SK-N-SH treated with all-trans-retinoic acid at 6 μM for 48 hours (cell line): ENCODE data around the gene ETV1.

ENCODE experiments used
- BACH2 ChIP-seq: fragments of 250-450 bp; sonication (Bioruptor Pico); IDR thresholded peaks from 2 replicates; pipeline ENCODE4 v1.9.0; 2021; ENCODE audit warnings: mild to moderate bottlenecking, borderline replicate concordance
- CSRNP3 ChIP-seq: fragments of 250-450 bp; sonication (Bioruptor Pico); IDR thresholded peaks from 2 replicates; pipeline ENCODE4 v1.5.1; 2021; ENCODE audit warnings: mild to moderate bottlenecking, moderate library complexity
- ESRRG ChIP-seq: fragments of 250-450 bp; sonication (Bioruptor Pico); IDR thresholded peaks from 2 replicates; pipeline ENCODE4 v1.6.1; 2021; ENCODE audit warnings: mild to moderate bottlenecking
- GLIS3 ChIP-seq: fragments of 250-450 bp; sonication (Bioruptor Pico); IDR thresholded peaks from 2 replicates; pipeline ENCODE4 v1.5.0; 2020; ENCODE audit warnings: mild to moderate bottlenecking, moderate library complexity
- OSR1 ChIP-seq: fragments of 250-450 bp; sonication (Bioruptor Pico); IDR thresholded peaks from 2 replicates; pipeline ENCODE4 v1.8.0; 2022; ENCODE audit warnings: moderate library complexity, mild to moderate bottlenecking, inconsistent platforms
- PATZ1 ChIP-seq: fragments of 250-450 bp; sonication (Bioruptor Pico); IDR thresholded peaks from 2 replicates; pipeline ENCODE4 v1.8.0; 2020; ENCODE audit warnings: mild to moderate bottlenecking, moderate library complexity, borderline replicate concordance
- RARB ChIP-seq: fragments of 250-450 bp; sonication (Bioruptor Pico); IDR thresholded peaks from 2 replicates; pipeline ENCODE4 v1.8.0; 2021; ENCODE audit warnings: mild to moderate bottlenecking, moderate library complexity
- SNAI2 ChIP-seq: fragments of 250-450 bp; sonication (Bioruptor Pico); IDR thresholded peaks from 2 replicates; pipeline ENCODE4 v1.5.0; 2020; ENCODE audit warnings: mild to moderate bottlenecking, moderate library complexity
- TOX ChIP-seq: fragments of 250-450 bp; sonication (Bioruptor Pico); IDR thresholded peaks from 2 replicates; pipeline ENCODE4 v1.8.0; 2021; ENCODE audit warnings: mild to moderate bottlenecking, moderate library complexity, borderline replicate concordance
- ZC3H10 ChIP-seq: fragments of 250-450 bp; sonication (Bioruptor Pico); IDR thresholded peaks from 2 replicates; pipeline ENCODE4 v1.5.1; 2021; ENCODE audit warnings: mild to moderate bottlenecking, moderate library complexity
- ZFP3 ChIP-seq: fragments of 250-450 bp; sonication (Bioruptor Pico); IDR thresholded peaks from 2 replicates; pipeline ENCODE4 v1.5.0; 2020; ENCODE audit warnings: mild to moderate bottlenecking, moderate library complexity
- ZFP30 ChIP-seq: fragments of 450-650 bp; formaldehyde crosslinking; IDR thresholded peaks from 2 replicates; pipeline ENCODE4 v1.5.0; 2022; ENCODE audit warnings: mild to moderate bottlenecking, moderate library complexity
- ZNF565 ChIP-seq: fragments of 450-650 bp; formaldehyde crosslinking; conservative IDR thresholded peaks from 2 replicates; pipeline ENCODE4 v1.5.0; 2020; ENCODE audit warnings: low read depth, mild to moderate bottlenecking, moderate library complexity
- ZNF70 ChIP-seq: fragments of 450-650 bp; formaldehyde crosslinking; IDR thresholded peaks from 2 replicates; pipeline ENCODE4 v1.5.0; 2020; ENCODE audit warnings: mild to moderate bottlenecking, moderate library complexity

GRCh38 chr7:13898957-13899670, 90.4 kb downstream of the ETV1 start:
- TF ChIP-seq ZFP30 (no peak), GLIS3 (CRISPR knock-in tag) (no peak), CSRNP3 (no peak), SNAI2 (CRISPR knock-in tag) (no peak), ESRRG (CRISPR knock-in tag) (no peak), ZFP3 (CRISPR knock-in tag) (no peak), PATZ1 (no peak), RARB (CRISPR knock-in tag) (no peak), BACH2 (CRISPR knock-in tag) (no peak), OSR1 (CRISPR knock-in tag) (no peak), ZNF565 (CRISPR knock-in tag) (no peak), TOX (CRISPR knock-in tag) (no peak), ZNF70 (CRISPR knock-in tag) (no peak), ZC3H10 (CRISPR knock-in tag) (no peak)
